Measurements from ENCODE around the gene NPY4R. TPM values are rescaled to one million over a fixed set of nuclear protein-coding genes. Genes with fewer than 3 reads are reported as not detected.
"Not testable (repeated sequence)": the region's sequence is repeated elsewhere in the genome, so short reads cannot be mapped to it uniquely, and the experiment has no call there.

Gene NPY4R, protein sequence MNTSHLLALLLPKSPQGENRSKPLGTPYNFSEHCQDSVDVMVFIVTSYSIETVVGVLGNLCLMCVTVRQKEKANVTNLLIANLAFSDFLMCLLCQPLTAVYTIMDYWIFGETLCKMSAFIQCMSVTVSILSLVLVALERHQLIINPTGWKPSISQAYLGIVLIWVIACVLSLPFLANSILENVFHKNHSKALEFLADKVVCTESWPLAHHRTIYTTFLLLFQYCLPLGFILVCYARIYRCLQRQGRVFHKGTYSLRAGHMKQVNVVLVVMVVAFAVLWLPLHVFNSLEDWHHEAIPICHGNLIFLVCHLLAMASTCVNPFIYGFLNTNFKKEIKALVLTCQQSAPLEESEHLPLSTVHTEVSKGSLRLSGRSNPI
- total RNA-seq: under 0.01 TPM in 1 of 2 replicates, not detected in the other

DNA sequence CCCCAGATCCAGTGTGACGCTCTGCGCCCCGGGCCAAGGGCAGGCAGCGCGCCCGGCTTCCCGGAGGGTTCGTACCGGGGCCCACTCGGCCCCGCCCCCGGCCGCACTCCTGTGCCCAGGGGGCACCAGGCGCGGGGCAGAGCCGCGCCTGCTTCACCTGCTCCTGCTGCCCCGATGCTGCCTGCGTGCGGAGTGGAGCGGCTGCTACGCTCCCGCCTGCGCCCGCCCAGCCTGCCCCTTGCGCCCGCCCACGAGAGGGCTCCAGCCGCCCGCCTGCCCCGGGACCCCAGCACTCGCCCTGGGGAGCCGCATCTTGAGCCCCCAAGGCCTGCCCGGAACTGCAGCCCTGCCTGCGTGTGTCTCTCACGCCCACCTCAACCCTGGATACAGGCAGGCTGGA lies at the start of gene NPY4R:
Gene NPY4R, minus strand, starts transcription at position 194 of the 400 bp plus-strand sequence. CDS start 3,323 bp downstream, outside the sequence.
- not testable (repeated sequence) for DNase-seq (ENCODE audit: low read depth); H3K4me3 ChIP-seq (ENCODE audit: low read depth, low read length)

DNA sequence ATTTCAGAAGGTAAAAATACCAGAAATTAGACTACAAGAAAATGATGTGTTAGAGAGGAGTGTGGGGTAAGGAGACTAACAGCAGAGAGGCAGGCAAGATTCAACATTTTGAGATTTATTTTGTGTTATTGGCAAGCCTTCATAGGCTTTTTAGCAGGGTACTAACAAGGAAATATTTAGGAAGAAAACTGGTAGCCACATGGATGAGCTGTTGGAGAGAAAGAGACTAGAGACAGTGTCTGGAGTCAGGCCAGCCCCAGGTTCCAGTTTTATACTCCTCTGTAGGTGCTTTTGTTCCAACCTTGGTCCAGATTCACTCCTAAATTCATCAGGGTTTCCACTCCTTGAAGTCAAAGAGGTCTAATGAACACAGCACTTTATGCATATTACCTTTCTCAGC lies 49.6 kb upstream of the NPY4R start:
- no peak overlapping the region for H3K4me3 ChIP-seq (ENCODE audit: low read depth, low read length)
- TF ChIP-seq, protein P1, sequence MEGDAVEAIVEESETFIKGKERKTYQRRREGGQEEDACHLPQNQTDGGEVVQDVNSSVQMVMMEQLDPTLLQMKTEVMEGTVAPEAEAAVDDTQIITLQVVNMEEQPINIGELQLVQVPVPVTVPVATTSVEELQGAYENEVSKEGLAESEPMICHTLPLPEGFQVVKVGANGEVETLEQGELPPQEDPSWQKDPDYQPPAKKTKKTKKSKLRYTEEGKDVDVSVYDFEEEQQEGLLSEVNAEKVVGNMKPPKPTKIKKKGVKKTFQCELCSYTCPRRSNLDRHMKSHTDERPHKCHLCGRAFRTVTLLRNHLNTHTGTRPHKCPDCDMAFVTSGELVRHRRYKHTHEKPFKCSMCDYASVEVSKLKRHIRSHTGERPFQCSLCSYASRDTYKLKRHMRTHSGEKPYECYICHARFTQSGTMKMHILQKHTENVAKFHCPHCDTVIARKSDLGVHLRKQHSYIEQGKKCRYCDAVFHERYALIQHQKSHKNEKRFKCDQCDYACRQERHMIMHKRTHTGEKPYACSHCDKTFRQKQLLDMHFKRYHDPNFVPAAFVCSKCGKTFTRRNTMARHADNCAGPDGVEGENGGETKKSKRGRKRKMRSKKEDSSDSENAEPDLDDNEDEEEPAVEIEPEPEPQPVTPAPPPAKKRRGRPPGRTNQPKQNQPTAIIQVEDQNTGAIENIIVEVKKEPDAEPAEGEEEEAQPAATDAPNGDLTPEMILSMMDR (IDR thresholded peaks at IDR 0.05; ENCODE audit: insufficient read depth, low read depth, low read length): no peak
- DNase-seq (ENCODE audit: low read depth): no peak

DNA sequence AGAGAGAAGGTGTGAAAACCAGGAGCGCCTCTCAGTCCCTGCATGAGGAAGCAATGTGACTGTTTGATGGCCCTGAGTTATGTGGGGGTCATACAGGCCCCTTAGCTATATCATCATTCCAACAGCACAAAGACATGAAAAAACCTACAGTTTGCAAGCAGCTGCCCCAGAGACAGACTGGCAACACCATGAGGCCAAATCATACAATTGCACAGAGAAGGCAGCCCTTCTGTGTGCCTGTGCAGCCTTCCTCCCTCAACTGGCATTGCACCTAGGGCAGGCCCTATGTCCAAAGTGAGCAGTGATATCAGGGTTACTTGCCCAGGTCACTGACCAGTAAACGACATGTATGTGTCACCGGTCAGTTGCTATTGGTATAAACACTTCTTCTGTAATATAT lies 49.1 kb upstream of the NPY4R start:
- TF ChIP-seq, protein P1 (IDR thresholded peaks at IDR 0.05; ENCODE audit: insufficient read depth, low read depth, low read length): no peak
- no peak overlapping the region for H3K4me3 ChIP-seq (ENCODE audit: low read depth, low read length)
- DNase-seq (ENCODE audit: low read depth): no peak

DNA sequence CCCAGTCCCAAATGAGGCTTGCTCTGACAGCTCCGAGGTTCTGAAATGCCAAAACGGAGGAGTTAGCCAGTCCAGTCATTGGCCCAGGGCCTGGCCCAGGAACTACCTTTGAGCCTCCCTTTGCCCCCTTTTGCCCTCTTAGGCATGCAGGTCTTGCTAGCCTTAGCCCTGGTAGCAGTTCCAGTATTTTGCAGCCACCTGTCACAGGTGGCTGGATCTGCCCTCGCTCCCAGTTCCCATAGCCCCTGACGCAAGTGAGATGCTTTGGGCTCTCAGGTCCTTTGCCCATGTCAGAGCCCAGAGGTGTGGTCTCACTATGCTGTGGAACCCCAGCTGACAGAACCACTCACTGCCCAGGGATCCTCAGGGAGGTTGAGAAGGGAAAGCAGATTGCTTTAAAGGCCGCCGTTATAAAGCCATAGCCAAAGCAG lies 48.7 kb upstream of the NPY4R start:
- no peak overlapping the region for H3K4me3 ChIP-seq (ENCODE audit: low read depth, low read length)
- no peak for DNase-seq (ENCODE audit: low read depth)
- TF ChIP-seq, protein P1 (IDR thresholded peaks at IDR 0.05; ENCODE audit: insufficient read depth, low read depth, low read length): no peak

DNA sequence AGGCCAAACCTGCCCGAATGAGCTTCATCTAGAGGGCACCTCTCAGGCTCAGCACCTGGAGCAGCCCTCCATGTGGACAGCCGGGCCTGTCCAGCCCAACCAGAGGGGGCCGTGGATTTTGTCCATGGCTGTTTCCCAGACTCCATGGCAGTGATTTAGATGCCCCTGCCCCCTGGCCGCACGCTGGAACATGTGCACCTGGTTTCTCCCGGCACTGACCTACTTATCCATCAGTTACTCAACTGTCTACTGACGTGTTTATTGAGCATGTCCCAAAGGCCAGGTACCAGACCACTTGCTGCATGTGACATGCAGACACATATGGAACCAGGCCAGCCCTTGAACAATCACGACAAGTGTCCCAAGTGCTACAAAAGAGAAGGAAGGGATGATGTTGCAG lies 47.6 kb upstream of the NPY4R start:
- not testable (repeated sequence) for H3K4me3 ChIP-seq (ENCODE audit: low read depth, low read length); DNase-seq (ENCODE audit: low read depth)

DNA sequence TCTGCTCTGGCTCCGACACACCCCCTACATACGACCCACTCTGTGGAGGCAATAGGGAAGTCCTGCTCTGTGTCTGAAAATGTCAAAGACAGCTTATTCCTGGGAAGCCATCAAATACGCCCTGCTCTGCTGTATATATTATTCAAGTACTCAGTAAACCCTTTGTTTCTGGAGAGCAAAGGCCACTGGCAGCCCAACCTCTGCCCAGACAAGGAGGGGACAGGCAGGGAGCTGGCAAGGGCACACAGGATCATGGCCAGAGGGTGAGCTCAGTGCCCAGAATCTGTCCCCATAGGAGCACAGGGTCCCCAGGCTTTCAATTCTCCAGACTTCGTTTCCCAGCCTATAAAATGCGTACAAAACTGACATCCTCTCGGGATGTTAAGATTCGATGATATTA lies 47.0 kb upstream of the NPY4R start:
- H3K4me3 ChIP-seq (ENCODE audit: low read depth, low read length); DNase-seq (ENCODE audit: low read depth): not testable (repeated sequence)

DNA sequence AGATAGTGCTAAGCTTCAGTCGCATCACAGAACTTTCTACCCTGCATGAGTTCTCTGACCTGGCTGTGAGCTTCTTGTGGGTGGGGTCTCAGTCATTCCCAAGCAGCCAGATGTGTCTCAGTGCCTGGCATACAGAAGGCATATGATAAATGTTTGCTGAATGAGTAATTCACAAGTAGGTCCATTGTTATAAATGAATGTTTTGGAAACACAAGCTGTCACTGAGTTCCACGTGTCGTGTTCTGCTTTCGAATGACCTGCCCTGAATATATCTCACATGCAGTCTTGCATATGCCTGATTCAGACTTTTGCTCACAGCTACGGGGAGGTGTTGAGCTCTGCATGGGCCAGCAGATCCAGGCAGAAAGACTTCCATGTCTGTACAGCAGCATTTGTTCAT lies 46.2 kb upstream of the NPY4R start:
- not testable (repeated sequence) for DNase-seq (ENCODE audit: low read depth); H3K4me3 ChIP-seq (ENCODE audit: low read depth, low read length)

DNA sequence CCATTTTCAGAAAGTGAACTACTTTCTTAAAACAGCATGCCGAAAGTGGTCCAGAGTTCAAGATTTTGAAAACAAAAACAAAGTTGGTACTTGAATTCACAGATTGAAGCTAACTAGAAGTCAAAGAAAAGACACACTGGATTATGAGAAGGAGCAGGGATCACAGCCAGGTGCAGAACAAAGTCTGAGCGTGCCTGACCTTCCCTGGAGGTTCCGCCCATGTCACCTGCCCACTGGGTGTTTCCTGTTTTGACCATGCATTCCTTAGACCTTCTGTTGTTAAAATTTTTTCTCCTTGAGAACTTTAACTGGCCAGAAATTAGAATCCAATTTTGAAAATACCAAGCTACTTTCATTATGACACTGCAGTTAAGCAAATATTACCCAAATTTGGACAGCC lies 34.2 kb upstream of the NPY4R start:
- not testable (repeated sequence) for DNase-seq (ENCODE audit: low read depth); H3K4me3 ChIP-seq (ENCODE audit: low read depth, low read length)

DNA sequence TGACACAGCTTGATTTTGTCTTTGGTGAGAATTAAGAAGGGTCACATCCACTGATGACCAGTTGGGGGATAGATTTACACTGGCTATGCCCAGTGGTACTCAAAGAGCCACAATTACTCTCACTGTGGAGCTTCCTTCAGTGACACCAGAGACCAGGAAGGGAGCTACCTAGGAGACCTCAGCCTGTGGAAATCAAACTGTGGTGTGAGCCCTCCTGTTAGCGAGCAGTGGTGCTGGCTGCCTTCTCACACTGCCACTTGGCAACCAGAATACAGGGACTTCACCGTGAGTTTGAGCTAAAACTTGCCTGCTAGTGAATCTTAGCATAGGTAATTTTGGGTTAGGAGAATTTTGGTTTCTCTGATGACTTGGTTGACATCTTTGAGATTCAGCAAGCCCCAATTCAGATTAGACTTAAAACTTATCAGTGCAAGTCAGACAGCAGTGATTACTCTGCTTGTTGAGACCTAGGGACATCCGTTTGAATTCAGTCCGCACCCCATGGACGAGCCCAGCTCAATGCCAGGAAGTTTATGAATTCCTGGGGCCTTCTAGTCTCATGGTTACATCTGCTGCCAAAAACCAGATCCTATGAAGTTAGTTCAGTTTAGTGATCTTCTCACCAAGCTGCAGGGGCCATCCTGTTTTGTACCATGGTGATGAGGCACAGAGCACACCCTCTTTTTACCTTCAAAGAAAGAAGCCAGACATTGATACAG lies 33.4 kb upstream of the NPY4R start:
- not testable (repeated sequence) for H3K4me3 ChIP-seq (ENCODE audit: low read depth, low read length); DNase-seq (ENCODE audit: low read depth)

DNA sequence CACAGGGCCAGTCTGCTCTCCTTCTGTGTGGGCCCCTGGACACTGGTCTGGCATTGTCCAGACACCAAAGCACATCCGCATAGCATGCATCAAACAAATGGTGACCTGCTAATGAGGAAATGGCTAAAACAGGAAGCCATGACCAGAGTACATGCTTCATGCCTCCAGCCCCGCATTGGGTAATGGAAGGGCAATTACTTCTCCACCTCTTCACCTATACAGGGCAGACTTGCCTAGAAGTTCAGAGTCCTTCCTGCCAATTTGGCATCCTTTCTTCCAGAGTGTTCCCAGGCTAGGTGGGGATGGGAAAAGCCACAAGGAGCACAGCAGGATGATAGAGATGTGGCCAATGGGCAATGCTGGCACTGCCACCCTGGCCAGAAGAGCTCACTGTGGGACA lies 32.1 kb upstream of the NPY4R start:
- not testable (repeated sequence) for H3K4me3 ChIP-seq (ENCODE audit: low read depth, low read length); DNase-seq (ENCODE audit: low read depth)

DNA sequence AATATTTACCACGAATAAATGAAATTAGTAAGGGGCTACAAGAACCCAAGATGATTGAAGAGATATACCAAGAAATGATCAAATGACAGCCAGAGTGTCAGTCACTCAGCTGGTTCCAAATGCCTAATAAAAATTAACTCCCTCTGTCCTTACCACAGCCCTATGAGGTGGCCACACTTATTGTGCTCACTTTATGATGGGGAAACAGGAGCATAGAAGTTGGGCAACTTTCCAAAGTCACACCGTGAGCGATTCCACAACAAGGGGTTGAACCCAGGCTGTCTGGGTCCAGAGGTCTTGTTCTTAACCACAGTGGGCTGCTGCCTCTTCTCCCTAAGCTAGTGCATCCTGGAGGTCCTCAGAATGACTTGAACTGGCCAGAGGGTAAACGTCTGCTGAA lies 31.6 kb upstream of the NPY4R start:
- not testable (repeated sequence) for H3K4me3 ChIP-seq (ENCODE audit: low read depth, low read length); DNase-seq (ENCODE audit: low read depth)

DNA sequence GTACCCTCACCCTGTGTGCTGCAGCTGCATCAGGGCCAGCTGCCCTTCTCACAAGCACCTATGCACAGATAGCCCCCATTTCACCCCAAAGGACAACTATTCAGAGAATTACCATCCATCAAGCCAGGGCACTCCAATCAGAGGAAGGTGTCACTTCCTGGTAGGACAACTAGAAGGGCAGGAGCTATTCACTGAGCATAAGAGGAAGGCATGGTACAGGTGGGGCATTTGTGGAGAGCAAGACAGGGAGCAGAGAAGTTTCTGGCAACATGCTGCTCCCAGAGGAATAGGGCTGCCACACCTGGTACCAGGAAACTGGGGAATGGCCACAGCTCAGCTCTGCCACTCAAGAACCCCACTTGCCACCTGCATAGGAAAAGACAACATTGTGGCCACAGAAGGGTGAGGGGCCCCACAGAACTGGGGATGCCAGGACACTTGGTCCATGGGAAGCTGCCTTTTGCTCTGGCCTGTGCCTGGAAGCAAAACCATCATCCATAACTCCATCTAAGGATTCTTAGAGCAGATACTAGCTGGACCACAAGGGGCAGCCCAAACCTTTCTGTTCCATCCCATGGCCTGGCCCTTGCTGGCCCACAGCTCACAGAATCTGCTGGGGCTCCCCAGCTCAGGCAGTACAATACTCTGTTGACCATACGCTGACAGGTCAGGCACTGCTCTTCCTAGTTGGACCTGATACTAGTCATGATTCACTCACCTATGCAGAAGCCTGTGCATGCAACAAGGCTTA lies 25.8 kb upstream of the NPY4R start:
- not testable (repeated sequence) for DNase-seq (ENCODE audit: low read depth); H3K4me3 ChIP-seq (ENCODE audit: low read depth, low read length)

DNA sequence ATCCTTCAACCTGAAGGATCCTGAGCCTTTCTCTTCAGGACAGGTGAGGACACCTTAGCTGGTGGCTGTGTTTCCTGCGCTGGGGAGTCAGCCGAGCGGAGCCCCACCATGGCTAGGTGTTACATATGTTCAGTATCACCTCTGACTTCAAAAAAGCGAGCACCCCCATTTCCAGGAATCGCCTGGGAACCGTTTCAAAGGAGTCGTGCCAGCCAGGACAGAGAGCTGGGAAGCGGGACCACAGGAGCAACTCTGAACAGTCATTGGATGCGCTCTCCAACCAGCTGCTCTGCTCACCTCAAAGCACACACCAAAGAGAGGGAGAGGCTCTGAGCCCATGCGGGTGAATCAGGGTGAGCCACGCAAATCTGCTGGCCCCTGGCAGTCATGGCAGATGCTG lies 24.5 kb upstream of the NPY4R start:
- H3K4me3 ChIP-seq (ENCODE audit: low read depth, low read length); DNase-seq (ENCODE audit: low read depth): not testable (repeated sequence)

DNA sequence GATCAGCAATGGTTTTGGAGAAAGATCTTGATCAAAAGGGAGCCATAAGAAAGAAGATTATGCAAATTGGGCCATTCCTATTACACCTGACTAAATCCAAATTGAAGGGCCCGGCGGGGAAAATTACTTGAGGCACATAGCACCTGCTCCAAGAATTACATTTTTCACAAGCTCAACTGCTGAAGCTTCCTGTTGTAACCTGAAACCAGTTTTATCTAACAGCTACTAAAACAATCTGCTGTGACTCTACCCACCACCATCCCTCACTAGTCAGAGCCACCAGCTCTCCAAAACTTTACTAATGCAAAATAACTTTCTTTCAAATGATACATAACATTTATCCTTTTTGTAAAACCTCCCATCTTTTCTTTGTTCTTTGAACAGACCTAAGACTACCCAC lies 20.7 kb upstream of the NPY4R start:
- H3K4me3 ChIP-seq (ENCODE audit: low read depth, low read length); DNase-seq (ENCODE audit: low read depth): not testable (repeated sequence)

Data from fibroblast of villous mesenchyme (primary cell).